Panc1 (cell line): ENCODE data around the gene MUC22.

ENCODE experiments used
- CTCF ChIP-seq: fragments of 450-650 bp; IDR thresholded peaks from 2 replicates; pipeline ENCODE4 v1.5.1; 2017; ENCODE audit warnings: mild to moderate bottlenecking
- REST ChIP-seq, 2 experiments: IDR thresholded peaks; 2 replicates each; pipeline ENCODE4 v1.6.1; 2011 to 2012; ENCODE audit warnings: low read depth in 2 of 2, control low read depth in 1 of 2, low read length in 1 of 2, mild to moderate bottlenecking in 1 of 2, moderate library complexity in 1 of 2; ENCODE audit not compliant: insufficient read depth in 1 of 2

GRCh38 chr6:31083742-31084354, 73.6 kb downstream of the MUC22 start:
- TF ChIP-seq REST (IDR thresholded peaks at IDR 0.05; ENCODE audit: insufficient read depth in 1 of 2, low read depth in 2 of 2, low read length in 1 of 2): no peak
- TF ChIP-seq CTCF: peak; percentile 69
